ENCODE data around the gene EIF4G2.
A peak's percentile ranks its signal among the peaks of the same experiment; 100 is the strongest.
"Not testable (repeated sequence)": the region's sequence is repeated elsewhere in the genome, so short reads cannot be mapped to it uniquely, and the experiment has no call there.

EIF4G2 gene

GRCh38 chr11:10838881-10839280 lies 30.2 kb upstream of the EIF4G2 start:
- no peak overlapping the region for H3K27ac ChIP-seq (ENCODE audit: low read depth, low read length)
- H3K9ac ChIP-seq (ENCODE audit: low read depth, low read length) = no peak overlapping the region
- H3K4me3 ChIP-seq (ENCODE audit: low read depth, low read length) = no peak overlapping the region
- no peaks in the 10 kb centered on the region for H3K9me3 ChIP-seq (ENCODE audit: control insufficient read depth, insufficient read depth, low read length)
- H3K4me1 ChIP-seq (ENCODE audit: control insufficient read depth, insufficient read depth, low read length) = no peaks in the 10 kb centered on the region
- no peaks in the 10 kb centered on the region for H3K27me3 ChIP-seq (ENCODE audit: control insufficient read depth, insufficient read depth, low read length)
- no peaks in the 10 kb centered on the region for H3K36me3 ChIP-seq (ENCODE audit: control insufficient read depth, insufficient read depth, low read length)

GRCh38 chr11:10838083-10838482 lies 29.4 kb upstream of the EIF4G2 start:
- H3K4me3 ChIP-seq (ENCODE audit: low read depth, low read length) = no peak overlapping the region
- H3K27ac ChIP-seq (ENCODE audit: low read depth, low read length) = no peak overlapping the region
- no peaks in the 10 kb centered on the region for H3K36me3 ChIP-seq (ENCODE audit: control insufficient read depth, insufficient read depth, low read length)
- no peaks in the 10 kb centered on the region for H3K27me3 ChIP-seq (ENCODE audit: control insufficient read depth, insufficient read depth, low read length)
- H3K9ac ChIP-seq (ENCODE audit: low read depth, low read length) = no peak overlapping the region
- H3K9me3 ChIP-seq (ENCODE audit: control insufficient read depth, insufficient read depth, low read length) = no peaks in the 10 kb centered on the region
- H3K4me1 ChIP-seq (ENCODE audit: control insufficient read depth, insufficient read depth, low read length) = no peaks in the 10 kb centered on the region

- not testable (repeated sequence) for H3K27me3 ChIP-seq (ENCODE audit: control insufficient read depth, insufficient read depth, low read length); H3K9me3 ChIP-seq (ENCODE audit: control insufficient read depth, insufficient read depth, low read length); H3K27ac ChIP-seq (ENCODE audit: low read depth, low read length); H3K4me3 ChIP-seq (ENCODE audit: low read depth, low read length); H3K36me3 ChIP-seq (ENCODE audit: control insufficient read depth, insufficient read depth, low read length); H3K4me1 ChIP-seq (ENCODE audit: control insufficient read depth, insufficient read depth, low read length); H3K9ac ChIP-seq (ENCODE audit: low read depth, low read length)
Observed at GRCh38 chr11:10836884-10837283, 28.2 kb upstream of the EIF4G2 start.

DNA sequence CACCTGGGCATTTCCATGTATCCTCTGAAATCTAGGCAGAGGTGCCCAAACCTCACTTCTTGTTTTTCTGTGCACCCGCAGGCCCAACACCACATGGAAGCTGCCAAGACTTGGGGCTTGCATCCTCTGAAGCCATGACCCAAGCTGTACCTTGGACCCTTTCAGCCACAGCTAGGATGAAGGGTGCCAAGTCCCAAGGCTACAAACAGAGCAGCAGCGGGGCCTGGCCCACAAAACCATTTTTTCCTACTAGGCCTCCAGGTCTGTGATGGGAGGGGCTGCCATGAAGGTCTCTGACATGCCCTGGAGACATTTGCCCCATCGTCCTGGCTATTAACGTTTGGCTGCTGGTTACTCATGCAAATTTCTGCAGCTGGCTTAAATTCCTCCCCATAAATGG lies 20.4 kb upstream of the EIF4G2 start:
- H3K36me3 ChIP-seq (ENCODE audit: control insufficient read depth, insufficient read depth, low read length) = no peaks in the 10 kb centered on the region
- H3K9ac ChIP-seq (ENCODE audit: low read depth, low read length) = no peak overlapping the region
- H3K9me3 ChIP-seq (ENCODE audit: control insufficient read depth, insufficient read depth, low read length) = no peaks in the 10 kb centered on the region
- no peaks in the 10 kb centered on the region for H3K4me1 ChIP-seq (ENCODE audit: control insufficient read depth, insufficient read depth, low read length)
- H3K4me3 ChIP-seq (ENCODE audit: low read depth, low read length) = no peak overlapping the region
- no peaks in the 10 kb centered on the region for H3K27me3 ChIP-seq (ENCODE audit: control insufficient read depth, insufficient read depth, low read length)
- no peak overlapping the region for H3K27ac ChIP-seq (ENCODE audit: low read depth, low read length)

DNA sequence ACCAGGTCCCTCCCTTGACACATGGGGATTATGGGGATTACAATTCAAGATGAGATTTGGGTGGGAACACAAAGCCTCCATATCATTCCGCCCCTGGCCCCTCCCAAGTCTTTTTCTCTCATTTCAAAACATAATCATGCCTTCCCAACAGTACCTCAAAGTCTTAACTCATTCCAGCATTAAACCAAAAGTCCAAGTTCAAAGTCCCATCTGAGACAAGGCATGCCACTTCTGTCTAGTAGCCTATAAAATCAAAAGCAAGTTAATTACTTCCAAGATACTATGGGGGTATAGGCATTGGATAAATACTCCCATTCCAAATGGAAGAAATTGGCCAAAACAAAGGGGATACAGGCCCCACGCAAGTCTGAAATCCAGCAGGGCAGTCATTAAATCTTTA lies 19.7 kb upstream of the EIF4G2 start:
- Histone ChIP-seq H3K27me3 (ENCODE audit: control insufficient read depth, insufficient read depth, low read length) (no peaks in the 10 kb centered on the region), H3K9ac (ENCODE audit: low read depth, low read length) (no peak overlapping the region), H3K4me1 (ENCODE audit: control insufficient read depth, insufficient read depth, low read length) (no peaks in the 10 kb centered on the region), H3K4me3 (ENCODE audit: low read depth, low read length) (no peak overlapping the region), H3K9me3 (ENCODE audit: control insufficient read depth, insufficient read depth, low read length) (no peaks in the 10 kb centered on the region), H3K27ac (ENCODE audit: low read depth, low read length) (no peak overlapping the region), H3K36me3 (ENCODE audit: control insufficient read depth, insufficient read depth, low read length) (no peaks in the 10 kb centered on the region)

DNA sequence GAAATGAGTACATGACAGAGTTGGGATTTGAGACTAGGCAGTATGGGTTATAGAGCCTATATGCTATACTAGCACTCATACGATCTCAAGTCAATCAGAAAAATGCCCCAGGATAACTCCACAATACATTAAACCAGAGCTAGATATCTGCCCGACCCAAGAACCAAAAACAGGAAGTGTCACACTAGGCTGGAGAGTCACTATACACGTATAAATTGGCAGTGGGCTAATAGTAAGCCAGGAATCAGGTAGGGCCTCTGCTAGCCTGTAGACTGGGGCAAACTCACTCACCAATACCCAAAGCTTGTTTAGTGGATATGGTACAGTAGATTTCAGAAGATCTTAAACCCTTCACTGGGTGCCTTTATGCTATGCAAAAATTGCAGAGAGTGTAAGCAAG lies 16.2 kb upstream of the EIF4G2 start:
- H3K9ac ChIP-seq (ENCODE audit: low read depth, low read length) = no peak overlapping the region
- H3K27ac ChIP-seq (ENCODE audit: low read depth, low read length) = no peak overlapping the region

DNA sequence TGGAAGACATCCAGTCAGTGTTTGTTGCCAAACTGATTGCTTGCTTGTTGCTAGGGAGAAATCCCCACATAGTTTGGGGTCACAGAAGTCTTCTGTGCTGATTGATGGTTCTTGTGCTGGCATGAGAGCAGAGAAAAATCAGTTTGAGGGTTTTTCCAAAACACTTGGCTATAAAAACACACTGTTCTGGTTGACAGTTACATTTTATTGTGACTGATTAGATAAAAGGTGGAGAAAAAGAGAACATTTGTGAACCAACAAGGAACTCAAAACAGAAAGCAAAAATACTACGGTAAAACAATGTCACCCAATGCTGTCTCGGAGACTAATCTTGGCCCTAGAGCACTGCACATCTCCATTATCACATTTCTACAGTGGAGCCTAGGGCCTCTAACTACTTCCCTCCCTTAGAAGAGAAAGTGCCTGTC lies 14.4 kb upstream of the EIF4G2 start:
- Histone ChIP-seq H3K27ac (ENCODE audit: low read depth, low read length) (no peak overlapping the region), H3K4me1 (ENCODE audit: control insufficient read depth, insufficient read depth, low read length) (no peaks in the 10 kb centered on the region), H3K27me3 (ENCODE audit: control insufficient read depth, insufficient read depth, low read length) (no peaks in the 10 kb centered on the region), H3K9ac (ENCODE audit: low read depth, low read length) (no peak overlapping the region), H3K9me3 (ENCODE audit: control insufficient read depth, insufficient read depth, low read length) (no peaks in the 10 kb centered on the region), H3K4me3 (ENCODE audit: low read depth, low read length) (no peak overlapping the region), H3K36me3 (ENCODE audit: control insufficient read depth, insufficient read depth, low read length) (no peaks in the 10 kb centered on the region)

More for the DNA sequence above, 16.2 kb upstream of the EIF4G2 start:
- H3K27me3 ChIP-seq (ENCODE audit: control insufficient read depth, insufficient read depth, low read length) = no peaks in the 10 kb centered on the region
- no peak overlapping the region for H3K4me3 ChIP-seq (ENCODE audit: low read depth, low read length)
- H3K4me1 ChIP-seq (ENCODE audit: control insufficient read depth, insufficient read depth, low read length) = no peaks in the 10 kb centered on the region
- H3K9me3 ChIP-seq (ENCODE audit: control insufficient read depth, insufficient read depth, low read length) = no peaks in the 10 kb centered on the region
- no peaks in the 10 kb centered on the region for H3K36me3 ChIP-seq (ENCODE audit: control insufficient read depth, insufficient read depth, low read length)

DNA sequence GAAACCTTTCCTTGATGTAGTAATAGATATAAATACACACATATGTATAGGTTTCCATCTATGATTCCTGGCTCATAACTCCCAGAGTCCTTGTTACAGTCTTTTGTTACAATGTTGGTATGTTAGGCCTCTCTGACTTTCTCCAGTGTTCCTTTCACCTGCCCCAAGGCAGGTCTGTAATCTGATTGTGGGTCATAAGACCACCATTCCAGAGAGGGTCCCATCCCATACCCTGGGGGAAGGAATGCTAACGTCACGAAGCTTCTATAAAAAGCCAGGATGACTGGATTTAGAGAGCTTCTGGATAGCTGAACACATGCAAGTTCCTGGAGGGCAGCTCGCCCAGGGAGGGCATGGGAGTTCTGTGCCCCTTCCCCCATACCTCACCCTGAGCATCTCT lies 13.8 kb upstream of the EIF4G2 start:
- H3K36me3 ChIP-seq (ENCODE audit: control insufficient read depth, insufficient read depth, low read length); H3K9ac ChIP-seq (ENCODE audit: low read depth, low read length); H3K4me1 ChIP-seq (ENCODE audit: control insufficient read depth, insufficient read depth, low read length); H3K9me3 ChIP-seq (ENCODE audit: control insufficient read depth, insufficient read depth, low read length); H3K27ac ChIP-seq (ENCODE audit: low read depth, low read length); H3K4me3 ChIP-seq (ENCODE audit: low read depth, low read length); H3K27me3 ChIP-seq (ENCODE audit: control insufficient read depth, insufficient read depth, low read length): not testable (repeated sequence)

DNA sequence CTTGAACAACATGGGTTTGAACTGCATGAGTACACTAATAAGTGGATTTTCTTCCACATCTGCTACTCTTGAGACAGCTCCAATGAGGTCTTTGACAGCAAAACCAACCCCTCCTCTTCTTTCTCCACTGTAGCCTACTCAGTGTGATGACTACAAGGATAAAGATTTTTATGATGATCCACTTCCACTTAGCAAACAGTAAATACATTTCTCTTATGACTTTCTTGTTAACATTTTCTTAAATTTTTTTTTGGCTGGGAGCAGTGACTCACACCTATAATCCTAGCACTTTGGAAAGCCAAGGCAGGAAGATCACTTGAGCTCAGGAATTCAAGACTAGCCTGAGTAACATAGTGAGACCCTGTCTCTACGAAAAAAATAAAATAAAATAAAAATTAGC lies 9.9 kb upstream of the EIF4G2 start:
- Histone ChIP-seq H3K4me1 (ENCODE audit: control insufficient read depth, insufficient read depth, low read length) (no peaks in the 10 kb centered on the region), H3K9me3 (ENCODE audit: control insufficient read depth, insufficient read depth, low read length) (no peaks in the 10 kb centered on the region), H3K27ac (ENCODE audit: low read depth, low read length) (no peak overlapping the region), H3K27me3 (ENCODE audit: control insufficient read depth, insufficient read depth, low read length) (no peaks in the 10 kb centered on the region), H3K9ac (ENCODE audit: low read depth, low read length) (no peak overlapping the region), H3K36me3 (ENCODE audit: control insufficient read depth, insufficient read depth, low read length) (no peaks in the 10 kb centered on the region), H3K4me3 (ENCODE audit: low read depth, low read length) (no peak overlapping the region)

- no peak overlapping the region for H3K4me3 ChIP-seq (ENCODE audit: low read depth, low read length)
- H3K27me3 ChIP-seq (ENCODE audit: control insufficient read depth, insufficient read depth, low read length) = no peaks in the 10 kb centered on the region
- no peaks in the 10 kb centered on the region for H3K9me3 ChIP-seq (ENCODE audit: control insufficient read depth, insufficient read depth, low read length)
- H3K4me1 ChIP-seq (ENCODE audit: control insufficient read depth, insufficient read depth, low read length) = peaks cover 7% of the 10 kb centered on the region
- no peaks in the 10 kb centered on the region for H3K36me3 ChIP-seq (ENCODE audit: control insufficient read depth, insufficient read depth, low read length)
- no peak overlapping the region for H3K9ac ChIP-seq (ENCODE audit: low read depth, low read length)
- H3K27ac ChIP-seq (ENCODE audit: low read depth, low read length) = no peak overlapping the region
Observed at GRCh38 chr11:10813945-10814344, 5.2 kb upstream of the EIF4G2 start.

DNA sequence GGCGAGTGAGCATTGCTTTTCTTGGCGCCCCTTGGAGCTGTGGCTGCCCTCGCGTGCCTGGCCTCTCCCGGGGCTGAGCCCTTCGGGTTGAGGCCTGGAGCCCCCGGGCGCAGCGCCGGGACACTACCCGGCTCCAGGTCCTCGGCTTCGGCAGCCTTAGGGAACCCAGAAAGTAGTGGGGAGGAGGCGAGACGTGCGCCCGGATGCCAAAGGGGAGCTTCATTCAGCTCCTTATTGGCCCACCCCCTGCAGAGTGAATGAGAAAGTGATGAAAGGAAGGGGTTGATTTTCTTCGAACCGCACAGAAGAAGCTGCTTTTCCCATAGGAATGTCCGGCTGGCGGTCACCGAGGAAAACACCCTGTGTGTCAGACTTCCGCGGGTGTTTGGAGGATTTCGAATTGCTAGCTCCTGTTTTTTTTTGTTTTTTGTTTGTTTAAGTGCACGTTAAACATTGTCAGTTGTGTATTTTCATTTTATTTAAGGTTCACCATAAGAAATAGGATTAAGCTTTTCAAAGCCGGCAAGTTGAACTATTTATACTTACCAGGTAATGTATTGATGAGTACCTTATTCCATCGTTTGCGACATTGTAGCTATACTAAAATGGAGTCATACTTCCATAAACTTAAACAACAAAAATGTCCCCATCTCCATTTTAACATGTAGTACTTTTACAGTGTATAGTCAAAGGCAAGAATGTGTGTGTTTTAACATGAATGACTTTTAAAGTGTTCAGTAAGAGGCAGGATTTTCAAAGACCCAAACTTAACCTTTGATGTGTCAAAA lies 841 bp upstream of the EIF4G2 start:
- no peaks in the 10 kb centered on the region for H3K9me3 ChIP-seq (ENCODE audit: control insufficient read depth, insufficient read depth, low read length)
- peak overlapping the region; percentile 94 for H3K9ac ChIP-seq (ENCODE audit: low read depth, low read length)
- peaks cover 16% of the 10 kb centered on the region for H3K4me1 ChIP-seq (ENCODE audit: control insufficient read depth, insufficient read depth, low read length)
- peaks cover 31% of the 10 kb centered on the region for H3K36me3 ChIP-seq (ENCODE audit: control insufficient read depth, insufficient read depth, low read length)
- peak overlapping the region; percentile 100 for H3K27ac ChIP-seq (ENCODE audit: low read depth, low read length)
- no peaks in the 10 kb centered on the region for H3K27me3 ChIP-seq (ENCODE audit: control insufficient read depth, insufficient read depth, low read length)
- peak overlapping the region; percentile 97 for H3K4me3 ChIP-seq (ENCODE audit: low read depth, low read length)

All from HUES48 (cell line).